Activated CD8-positive, alpha-beta memory T cell treated with anti-CD3 and anti-CD28 coated beads, Interleukin-2, amount 50 U/mL, for 4 hours (primary cell): ENCODE measurements around the gene RTN4.
A peak's percentile ranks its signal among the peaks of the same experiment; 100 is the strongest.
"Not testable (repeated sequence)": the region's sequence is repeated elsewhere in the genome, so short reads cannot be mapped to it uniquely, and the experiment has no call there.

Experiments
- DNase-seq: peaks from one replicate; pipeline ENCODE4 v3.0.0-alpha.2; 2020

RTN4 gene

DNA sequence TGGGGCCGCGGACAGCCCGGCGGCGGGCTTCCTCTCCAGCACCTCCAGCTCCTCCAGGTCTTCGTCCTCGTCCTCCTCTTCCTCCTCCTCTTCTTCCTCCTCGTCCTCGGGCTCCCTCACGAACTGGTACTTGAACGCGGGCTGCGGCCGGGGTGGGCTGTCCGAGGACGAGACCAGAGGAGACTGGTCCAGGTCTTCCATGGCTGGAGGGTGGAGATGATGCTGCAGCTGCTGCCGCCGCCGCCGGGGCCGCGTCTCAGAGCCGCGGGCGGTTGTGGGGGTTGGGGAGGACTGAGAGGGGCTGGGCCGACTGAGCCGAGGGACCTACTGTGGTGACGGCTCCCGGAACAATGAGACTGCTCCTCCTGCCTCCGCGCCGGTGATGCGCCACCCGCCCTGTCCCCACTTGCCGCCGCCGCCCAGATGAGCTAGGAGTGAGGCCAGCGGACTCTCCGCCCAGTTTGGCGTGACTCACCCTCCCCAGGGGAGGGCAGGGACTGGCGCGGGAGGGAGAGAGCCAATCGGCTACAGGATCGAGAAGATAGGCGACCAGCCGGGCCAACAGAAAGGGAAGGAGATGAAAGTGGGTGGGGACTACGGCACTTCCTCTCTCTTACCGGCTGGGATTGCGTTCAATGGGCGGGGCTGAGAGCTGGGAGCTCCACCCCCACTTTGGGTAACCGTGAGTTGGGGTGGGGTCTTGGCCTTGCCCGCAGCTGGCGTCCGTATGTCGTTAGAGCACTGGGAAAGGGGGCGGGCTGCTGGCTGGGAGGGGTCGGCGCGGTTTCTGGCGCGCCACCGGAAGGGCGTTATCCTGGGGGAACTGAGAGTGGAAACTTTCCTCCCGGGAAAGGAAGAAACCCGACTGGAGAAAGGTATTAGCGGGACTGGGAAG lies at the start of gene RTN4:
Gene RTN4, minus strand, starts transcription at position 352 of the 895 bp plus-strand sequence. Its CDS starts 151 bp downstream, at position 201.
- DNase-seq = peak; percentile 99

GRCh38 chr2:55099493-55099877 lies 49.2 kb upstream of the RTN4 start:
- no peak for DNase-seq

DNA sequence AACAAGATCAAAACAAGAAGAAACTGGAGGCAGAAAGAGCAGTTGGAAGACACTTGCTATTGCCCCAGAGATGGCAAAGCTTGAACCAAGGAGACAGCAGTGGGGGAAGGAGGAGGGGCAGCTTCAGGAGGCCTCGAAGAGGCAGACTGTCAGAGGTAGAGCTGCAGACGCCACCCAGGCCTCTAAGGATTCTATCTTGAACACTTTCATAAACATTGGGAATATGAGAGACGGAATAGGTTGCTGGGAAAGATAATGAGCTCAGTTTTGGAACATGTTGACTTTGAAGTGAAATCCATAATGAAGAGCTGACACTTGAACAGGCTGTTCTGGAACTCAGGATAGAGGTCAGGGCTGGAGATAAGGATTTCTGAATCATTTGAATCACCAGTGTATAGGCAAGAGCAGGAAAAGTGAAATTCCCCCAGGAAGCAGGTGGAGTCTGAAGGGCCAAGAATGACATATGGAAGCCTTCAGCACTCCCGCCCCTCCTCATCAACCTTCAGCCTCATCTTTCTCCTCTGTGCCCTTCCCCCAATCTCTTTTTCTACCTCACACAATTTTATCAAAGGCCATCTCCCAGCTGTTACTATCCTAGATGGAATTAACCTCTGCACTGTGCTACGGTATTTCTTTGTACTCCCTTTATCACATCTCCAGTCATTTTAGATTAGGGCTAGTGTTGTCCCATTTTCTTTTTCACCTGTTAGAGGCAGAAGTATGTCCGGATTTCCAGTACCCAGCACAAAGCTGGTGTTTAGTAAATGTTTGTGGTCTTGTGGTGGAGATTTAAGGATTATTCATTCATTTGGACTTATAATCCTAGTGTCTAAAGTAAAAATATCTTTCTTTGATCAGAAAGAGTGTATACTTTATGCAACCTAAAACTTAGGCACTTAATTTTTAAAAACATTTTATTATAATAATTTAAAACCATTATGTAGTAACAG lies 47.5 kb upstream of the RTN4 start:
- DNase-seq = no peak

DNA sequence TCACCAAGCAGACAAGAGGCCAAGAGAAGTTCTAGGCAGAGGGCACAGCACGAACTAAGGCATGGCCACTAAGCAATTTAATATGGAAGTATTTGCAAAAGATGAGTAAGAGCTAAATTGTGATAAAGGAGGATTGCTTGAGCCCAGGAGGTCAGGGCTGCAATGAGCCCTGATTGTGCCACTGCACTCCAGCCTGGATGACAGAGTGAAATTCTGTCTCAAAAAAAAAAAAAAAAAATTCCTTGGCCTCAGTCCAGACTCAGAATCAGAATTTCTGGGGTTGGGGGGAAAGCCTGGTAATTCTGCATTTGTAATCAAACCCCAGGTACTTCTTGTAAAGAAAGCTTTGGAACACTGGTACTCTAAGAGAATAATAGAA lies 46.8 kb upstream of the RTN4 start:
- no peak for DNase-seq

DNA sequence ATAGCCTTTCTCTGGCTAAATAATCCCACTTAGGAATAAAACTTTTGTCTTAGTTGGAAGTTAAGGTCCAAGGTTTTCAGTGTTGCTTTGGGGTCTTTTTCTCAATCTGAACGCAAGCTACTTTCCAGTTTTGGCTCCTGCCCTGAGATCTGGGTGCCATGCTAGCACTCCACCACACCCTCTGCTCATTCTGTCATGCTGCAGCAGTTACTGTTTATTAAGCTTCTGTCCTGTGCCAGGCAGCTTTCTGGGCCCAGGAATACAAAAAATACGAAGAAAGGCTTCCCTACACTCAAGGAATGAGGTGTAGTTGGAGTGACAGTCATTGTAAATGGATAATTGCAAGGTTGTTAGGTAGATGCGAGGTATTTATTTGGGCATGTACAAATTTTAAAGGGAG lies 46.3 kb upstream of the RTN4 start:
- no peak for DNase-seq

- no peak for DNase-seq
Observed at GRCh38 chr2:55093381-55093780, 43.1 kb upstream of the RTN4 start.

DNA sequence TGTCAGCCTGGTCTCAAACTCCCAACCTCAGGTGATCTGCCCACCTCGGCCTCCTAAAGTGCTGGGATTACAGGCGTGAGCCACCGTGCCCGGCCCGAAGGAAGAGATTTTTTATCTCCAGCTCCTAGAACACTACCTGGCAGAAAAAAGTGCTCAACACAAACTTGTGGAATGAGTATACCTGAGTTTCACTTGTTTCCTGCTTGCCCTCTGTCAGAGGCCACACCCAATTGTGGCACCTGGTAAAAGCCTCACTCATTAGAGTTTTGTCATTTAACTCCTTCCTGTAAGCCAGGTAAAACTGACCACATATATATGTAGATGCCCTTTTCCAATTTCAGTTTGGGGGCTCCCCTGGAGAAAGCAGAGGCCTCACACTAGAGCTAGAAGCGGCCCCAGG lies 42.2 kb upstream of the RTN4 start:
- no peak for DNase-seq

- not testable (repeated sequence) for DNase-seq
Observed at GRCh38 chr2:55091681-55092080, 41.4 kb upstream of the RTN4 start.

GRCh38 chr2:55090702-55091101 lies 40.5 kb upstream of the RTN4 start:
- DNase-seq = no peak

- DNase-seq = no peak
Observed at GRCh38 chr2:55089726-55090125, 39.5 kb upstream of the RTN4 start.

DNA sequence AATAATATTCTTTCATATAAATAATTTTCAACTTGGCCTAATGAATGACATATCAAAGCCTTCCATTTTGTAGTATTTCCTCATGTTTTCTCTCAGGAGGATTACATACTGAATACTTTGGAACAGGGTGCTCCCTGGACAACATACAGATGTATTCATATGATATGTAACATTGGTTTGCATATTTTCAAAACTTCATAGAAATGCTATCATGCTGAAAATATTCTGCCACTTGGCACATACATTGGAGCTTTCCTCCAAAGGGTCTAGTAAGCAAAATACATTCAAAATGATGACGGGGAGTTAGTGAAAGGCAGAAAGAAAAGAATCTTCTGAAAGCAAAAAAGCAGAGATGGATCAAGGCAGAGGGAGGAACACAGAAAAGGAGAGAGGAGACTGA lies 38.1 kb upstream of the RTN4 start:
- no peak for DNase-seq

- DNase-seq = no peak
Observed at GRCh38 chr2:55087936-55088335, 37.7 kb upstream of the RTN4 start.

- DNase-seq = no peak
Observed at GRCh38 chr2:55087501-55087900, 37.2 kb upstream of the RTN4 start.

GRCh38 chr2:55085113-55086040 lies 35.1 kb upstream of the RTN4 start:
- no peak for DNase-seq

GRCh38 chr2:55084641-55085040 lies 34.4 kb upstream of the RTN4 start:
- no peak for DNase-seq

- no peak for DNase-seq
Observed at GRCh38 chr2:55080204-55080738, 30.0 kb upstream of the RTN4 start.

- DNase-seq = no peak
Observed at GRCh38 chr2:55078956-55079355, 28.7 kb upstream of the RTN4 start.

GRCh38 chr2:55076721-55077120 lies 26.5 kb upstream of the RTN4 start:
- no peak for DNase-seq

GRCh38 chr2:55076019-55076418 lies 25.8 kb upstream of the RTN4 start:
- not testable (repeated sequence) for DNase-seq

DNA sequence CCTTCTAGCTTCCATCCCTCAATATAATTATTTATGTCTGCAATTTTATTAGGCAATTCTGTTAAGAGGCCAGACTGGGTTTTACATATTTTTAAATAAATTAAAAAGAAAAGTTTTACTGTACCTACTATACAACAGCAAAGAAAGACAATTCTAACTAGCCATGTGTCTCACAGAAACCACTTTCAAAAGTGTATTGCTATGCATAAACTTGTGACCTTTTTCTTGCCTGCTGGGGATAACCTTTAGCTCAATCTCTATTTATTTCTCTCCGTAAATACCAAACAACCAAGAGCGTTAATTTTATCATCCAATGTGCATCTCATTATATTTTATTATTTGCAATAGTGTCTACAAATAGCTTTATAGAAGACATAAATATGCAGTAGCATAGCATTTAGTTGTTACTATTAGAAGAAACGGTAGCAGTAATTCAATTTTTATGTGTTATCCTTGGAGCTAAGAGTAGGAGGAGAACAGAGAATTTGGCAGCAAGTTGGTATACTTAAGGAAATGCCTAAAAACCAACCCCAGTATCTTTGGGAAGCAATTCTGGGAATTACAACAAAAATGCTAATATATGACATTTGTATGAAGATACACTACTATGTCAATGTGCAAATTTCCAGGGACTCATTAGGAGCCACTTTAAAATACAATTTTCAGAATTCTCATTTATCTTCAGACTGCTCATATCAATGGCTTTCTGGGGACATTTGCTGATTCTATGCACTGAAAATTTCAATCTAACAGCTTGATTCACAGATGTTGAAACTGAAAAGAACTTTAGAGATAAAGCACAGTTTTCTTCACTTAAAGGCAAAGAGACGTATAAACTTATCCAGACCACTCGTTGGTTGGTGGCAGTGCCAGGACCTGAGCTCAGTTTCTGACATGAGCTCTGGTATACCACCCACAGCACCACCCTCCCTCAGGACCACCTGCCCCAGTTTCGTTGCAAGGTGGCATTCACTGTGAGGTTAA lies 23.0 kb upstream of the RTN4 start:
- no peak for DNase-seq

DNA sequence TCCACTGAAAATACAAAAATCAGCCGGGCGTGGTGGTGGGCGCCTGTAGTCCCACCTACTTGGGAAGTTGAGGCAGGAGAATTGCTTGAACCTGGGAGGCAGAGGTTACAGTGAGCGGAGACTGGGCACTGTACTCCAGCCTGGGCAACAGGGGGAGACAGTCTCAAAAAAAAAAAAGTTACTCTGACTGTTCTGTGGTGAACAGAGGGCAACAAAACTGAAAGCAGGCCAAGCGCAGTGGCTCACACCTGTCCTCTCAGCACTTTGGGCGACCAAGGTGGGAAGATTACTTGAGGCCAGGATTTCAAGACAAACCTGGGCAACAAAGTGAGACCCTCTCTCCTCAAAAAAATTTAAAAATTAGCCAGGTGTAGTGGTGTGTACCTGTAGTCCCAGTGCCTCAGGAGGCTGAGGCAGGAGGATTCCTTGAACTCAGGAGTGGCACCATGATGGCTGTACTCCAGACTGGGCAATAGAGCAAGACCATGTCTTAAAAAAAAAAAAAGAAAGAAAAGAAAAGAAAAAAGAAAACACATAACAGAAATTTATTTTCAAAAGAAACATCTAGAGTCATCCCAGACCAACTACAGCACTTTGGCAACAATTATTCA lies 13.6 kb upstream of the RTN4 start:
- DNase-seq = no peak
